Fibroblast of lung (primary cell): ENCODE data around the gene UBE2E2.

Experiments used
- EZH2 ChIP-seq: IDR thresholded peaks from 2 replicates; pipeline ENCODE4 v1.5.1; 2012; ENCODE audit warnings: low read length, control low read depth, mild to moderate bottlenecking; ENCODE audit errors: missing control alignments
- TF ChIP-seq, protein P1 (sequence below), 2 donors: IDR thresholded peaks in 1 of 2; conservative IDR thresholded peaks in 1 of 2; 1 replicate in 1 of 2; 2 replicates in 1 of 2; pipeline ENCODE4 v1.5.1; 2011 to 2012; ENCODE audit warnings: low read length in 2 of 2, control low read depth in 1 of 2, inconsistent platforms in 1 of 2, low read depth in 1 of 2, mild to moderate bottlenecking in 1 of 2

DNA sequence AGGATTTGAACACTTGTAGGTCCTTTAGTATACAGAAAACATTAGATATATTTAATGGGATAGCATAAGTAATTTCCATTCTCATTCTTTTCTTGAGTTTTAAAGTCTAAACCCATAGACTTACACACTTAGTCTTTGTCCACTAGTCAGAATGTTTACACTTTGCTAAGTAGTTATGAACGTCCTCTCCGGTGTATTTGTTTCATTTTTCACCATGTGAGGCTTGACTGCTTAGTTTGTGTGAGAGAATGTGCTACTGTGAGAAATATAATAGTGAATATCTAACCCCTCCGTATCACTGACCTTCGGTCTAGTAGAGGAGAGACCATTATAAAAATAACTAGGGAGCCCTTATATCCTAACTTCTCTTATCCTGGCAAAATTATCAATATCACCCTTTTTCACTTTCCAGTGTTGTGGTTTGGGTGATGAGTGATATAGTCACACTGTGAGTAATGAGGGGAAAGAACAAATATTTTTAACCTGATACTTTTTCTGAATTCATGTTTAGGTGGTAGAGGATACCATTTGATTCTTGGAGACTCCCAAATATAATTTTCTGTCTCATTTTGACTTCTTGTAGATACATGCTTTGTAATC is 122.4 kb downstream of the UBE2E2 start:
- TF ChIP-seq, protein P1, sequence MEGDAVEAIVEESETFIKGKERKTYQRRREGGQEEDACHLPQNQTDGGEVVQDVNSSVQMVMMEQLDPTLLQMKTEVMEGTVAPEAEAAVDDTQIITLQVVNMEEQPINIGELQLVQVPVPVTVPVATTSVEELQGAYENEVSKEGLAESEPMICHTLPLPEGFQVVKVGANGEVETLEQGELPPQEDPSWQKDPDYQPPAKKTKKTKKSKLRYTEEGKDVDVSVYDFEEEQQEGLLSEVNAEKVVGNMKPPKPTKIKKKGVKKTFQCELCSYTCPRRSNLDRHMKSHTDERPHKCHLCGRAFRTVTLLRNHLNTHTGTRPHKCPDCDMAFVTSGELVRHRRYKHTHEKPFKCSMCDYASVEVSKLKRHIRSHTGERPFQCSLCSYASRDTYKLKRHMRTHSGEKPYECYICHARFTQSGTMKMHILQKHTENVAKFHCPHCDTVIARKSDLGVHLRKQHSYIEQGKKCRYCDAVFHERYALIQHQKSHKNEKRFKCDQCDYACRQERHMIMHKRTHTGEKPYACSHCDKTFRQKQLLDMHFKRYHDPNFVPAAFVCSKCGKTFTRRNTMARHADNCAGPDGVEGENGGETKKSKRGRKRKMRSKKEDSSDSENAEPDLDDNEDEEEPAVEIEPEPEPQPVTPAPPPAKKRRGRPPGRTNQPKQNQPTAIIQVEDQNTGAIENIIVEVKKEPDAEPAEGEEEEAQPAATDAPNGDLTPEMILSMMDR (conservative IDR thresholded peaks at IDR 0.05 in 1 of 2, IDR thresholded peaks at IDR 0.05 in 1 of 2; ENCODE audit: low read depth in 1 of 2, low read length in 2 of 2), result no peak
- TF ChIP-seq EZH2, result no peak
